ENCODE results near the gene NT5DC1.

- TF ChIP-seq POLR2A (IDR thresholded peaks at IDR 0.05) = no peak
- TF ChIP-seq, protein P1, sequence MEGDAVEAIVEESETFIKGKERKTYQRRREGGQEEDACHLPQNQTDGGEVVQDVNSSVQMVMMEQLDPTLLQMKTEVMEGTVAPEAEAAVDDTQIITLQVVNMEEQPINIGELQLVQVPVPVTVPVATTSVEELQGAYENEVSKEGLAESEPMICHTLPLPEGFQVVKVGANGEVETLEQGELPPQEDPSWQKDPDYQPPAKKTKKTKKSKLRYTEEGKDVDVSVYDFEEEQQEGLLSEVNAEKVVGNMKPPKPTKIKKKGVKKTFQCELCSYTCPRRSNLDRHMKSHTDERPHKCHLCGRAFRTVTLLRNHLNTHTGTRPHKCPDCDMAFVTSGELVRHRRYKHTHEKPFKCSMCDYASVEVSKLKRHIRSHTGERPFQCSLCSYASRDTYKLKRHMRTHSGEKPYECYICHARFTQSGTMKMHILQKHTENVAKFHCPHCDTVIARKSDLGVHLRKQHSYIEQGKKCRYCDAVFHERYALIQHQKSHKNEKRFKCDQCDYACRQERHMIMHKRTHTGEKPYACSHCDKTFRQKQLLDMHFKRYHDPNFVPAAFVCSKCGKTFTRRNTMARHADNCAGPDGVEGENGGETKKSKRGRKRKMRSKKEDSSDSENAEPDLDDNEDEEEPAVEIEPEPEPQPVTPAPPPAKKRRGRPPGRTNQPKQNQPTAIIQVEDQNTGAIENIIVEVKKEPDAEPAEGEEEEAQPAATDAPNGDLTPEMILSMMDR (IDR thresholded peaks at IDR 0.05 in 8 of 11, conservative IDR thresholded peaks at IDR 0.05 in 3 of 11) = no peak
Observed at GRCh38 chr6:116191881-116192280, 91.2 kb downstream of the NT5DC1 start.

Data from spleen (tissue), 7 donors.